ENCODE measurements around the gene PARVB. TPM values are rescaled to one million over a fixed set of nuclear protein-coding genes. Genes with fewer than 3 reads are reported as not detected.

PARVB gene
- total and polyA plus RNA-seq, 2 of the 8 experiments (the other 6 are each of a cell fraction or from before 2014, with no cell fraction given): 14.5 to 18.6 TPM

DNA sequence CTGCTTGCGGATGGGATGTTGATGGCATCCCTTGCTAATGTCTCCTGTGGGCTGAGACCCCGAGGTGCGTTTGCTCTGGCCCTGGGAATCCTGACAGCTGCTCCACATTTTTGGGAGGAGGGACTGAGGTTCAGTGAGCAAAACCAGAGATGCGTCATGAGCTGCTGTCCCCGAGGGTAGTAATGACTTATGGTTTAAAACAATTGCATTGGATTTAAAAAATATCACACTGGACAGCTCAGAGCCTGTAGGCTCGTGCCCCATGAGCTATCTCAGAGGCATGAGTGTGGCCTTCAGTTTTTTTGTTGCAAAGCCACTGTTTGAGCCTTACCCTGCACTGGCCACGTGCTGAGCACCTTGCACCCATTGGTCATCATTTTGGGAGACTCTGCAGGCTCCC lies 135.7 kb downstream of the PARVB start:
- no peaks in the 10 kb centered on the region for H4K20me1 ChIP-seq (replicated peaks in 1 of 2; ENCODE audit: control insufficient read depth in 1 of 2, insufficient read depth in 2 of 2, low read length in 2 of 2)
- no peaks in the 10 kb centered on the region for H3K9me3 ChIP-seq (ENCODE audit: insufficient read depth in 2 of 2, low read depth in 1 of 2, low read length in 1 of 2)
- H2BK120ac ChIP-seq (replicated peaks; ENCODE audit: low read depth, low read length): no peak overlapping the region
- H3K27me3 ChIP-seq (replicated peaks in 1 of 4; ENCODE audit: control insufficient read depth in 3 of 4, extremely low read depth in 1 of 4, insufficient read depth in 3 of 4, low read length in 3 of 4): no peaks in the 10 kb centered on the region
- H3K79me1 ChIP-seq (ENCODE audit: low read depth, low read length): no peaks in the 10 kb centered on the region
- H3K36me3 ChIP-seq (ENCODE audit: control insufficient read depth in 2 of 4, insufficient read depth in 4 of 4, low read length in 3 of 4): no peaks in the 10 kb centered on the region; a peak in 1 of 8 replicates
- H2BK20ac ChIP-seq (ENCODE audit: low read length): no peak overlapping the region
- 92% methylated on average over 7 of the region's 7 CpGs; no CpG with 5 or more reads in 1 of the 2 experiments for WGBS, 2 experiments (ENCODE audit: extremely low coverage in 1 of 2, insufficient coverage in 1 of 2, insufficient read length in 1 of 2, insufficient replicate concordance in 2 of 2, low coverage in 1 of 2, low lambda C conversion rate in 2 of 2, missing lambda C conversion rate in 1 of 2)
- no peak overlapping the region for H3K9ac ChIP-seq (replicated peaks in 1 of 4; ENCODE audit: extremely low read depth in 1 of 4, low read depth in 3 of 4, low read length in 3 of 4)
- H2BK5ac ChIP-seq (ENCODE audit: low read depth, low read length): no peak overlapping the region
- peaks cover 2% of the 10 kb centered on the region; the same call in 1 of the 2 replicates for H3K23me2 ChIP-seq (ENCODE audit: low read depth, low read length)
- H3K4me3 ChIP-seq (ENCODE audit: extremely low read depth in 1 of 4, insufficient read depth in 2 of 4, low read depth in 3 of 4, low read length in 4 of 4): no peak overlapping the region
- H4K8ac ChIP-seq (ENCODE audit: extremely low read depth, insufficient read depth, low read length): no peak overlapping the region
- DNase-seq (ENCODE audit: low read depth in 1 of 2, low spot score in 2 of 2): no peak
- H3K4me1 ChIP-seq (replicated peaks in 1 of 4; ENCODE audit: control insufficient read depth in 3 of 4, insufficient read depth in 4 of 4, low read length in 3 of 4): peaks cover 4 to 21% (median 12%) of the 10 kb centered on the region in 4 experiments; a peak in 6 of 7 replicates
- H2AK5ac ChIP-seq (ENCODE audit: low read depth, low read length): no peak overlapping the region
- H3K14ac ChIP-seq (ENCODE audit: insufficient read length): no peak overlapping the region
- H2BK12ac ChIP-seq (ENCODE audit: low read depth, low read length): 0 out of 2 replicates have a peak overlapping the region, but pooled peaks have one; percentile 6
- no peak overlapping the region for H3K56ac ChIP-seq (replicated peaks; ENCODE audit: insufficient read length, low read depth, low read length)
- ChIA-PET POLR2A (ENCODE audit: partially characterized antibody) (interaction anchor here (1.3 kb wide), 1 partner anchor 171 kb away, joined by 3 read pairs; no protein-coding TSS in a partner anchor), CTCF (ENCODE audit: partially characterized antibody) (interaction anchor here (1.2 kb wide), 1 partner anchor 9 kb away, joined by 6 read pairs; no protein-coding TSS in a partner anchor)
- H3K23ac ChIP-seq (ENCODE audit: insufficient read length): no peak overlapping the region
- H4K91ac ChIP-seq (replicated peaks; ENCODE audit: insufficient read length, low read length): peak overlapping the region; percentile 71
- no peak for FAIRE-seq
- no peak overlapping the region for H3K4me2 ChIP-seq (ENCODE audit: insufficient read depth in 1 of 2, low read depth in 2 of 2, low read length in 2 of 2)
- no peak overlapping the region for H3K27ac ChIP-seq (ENCODE audit: low read depth, low read length)
- H3K18ac ChIP-seq (ENCODE audit: extremely low read depth, low read length): no peak overlapping the region
- no peak overlapping the region for H2BK15ac ChIP-seq (ENCODE audit: low read length)
- H3K4ac ChIP-seq (replicated peaks; ENCODE audit: insufficient read length, low read depth, low read length): no peak overlapping the region
- no peak overlapping the region for H4K5ac ChIP-seq (ENCODE audit: insufficient read length, low read depth, low read length)
- H2AFZ ChIP-seq (ENCODE audit: low read length): no peak overlapping the region
- no peaks in the 10 kb centered on the region for H3K79me2 ChIP-seq (ENCODE audit: control insufficient read depth in 1 of 2, insufficient read depth in 2 of 2, low read length in 2 of 2)
- no peak for TF ChIP-seq CHD1 (IDR thresholded peaks at IDR 0.05; ENCODE audit: low read depth, low read length)
- TF ChIP-seq TAF1 (IDR thresholded peaks at IDR 0.05; ENCODE audit: low read depth, low read length): no peak
- no peak for TF ChIP-seq SAP30 (IDR thresholded peaks at IDR 0.05; ENCODE audit: insufficient read depth, insufficient replicate concordance, low read length)
- no peak for TF ChIP-seq POLR2A (IDR thresholded peaks at IDR 0.05; ENCODE audit: control extremely low read depth in 1 of 2, low read depth in 2 of 2, low read length in 2 of 2)
- no peak for TF ChIP-seq ASH2L (IDR thresholded peaks at IDR 0.05; ENCODE audit: low read length)
- TF ChIP-seq, protein P1, sequence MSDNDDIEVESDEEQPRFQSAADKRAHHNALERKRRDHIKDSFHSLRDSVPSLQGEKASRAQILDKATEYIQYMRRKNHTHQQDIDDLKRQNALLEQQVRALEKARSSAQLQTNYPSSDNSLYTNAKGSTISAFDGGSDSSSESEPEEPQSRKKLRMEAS (IDR thresholded peaks at IDR 0.05): no peak
- no peak for TF ChIP-seq RBBP5 (IDR thresholded peaks at IDR 0.05; ENCODE audit: borderline replicate concordance, low read depth, low read length)
- no peak for TF ChIP-seq CREB1 (IDR thresholded peaks at IDR 0.05)
